Measurements from ENCODE around the gene CBY2. TPM values are rescaled to one million over a fixed set of nuclear protein-coding genes. Genes with fewer than 3 reads are reported as not detected.
A peak's percentile ranks its signal among the peaks of the same experiment; 100 is the strongest.

Gene CBY2
- total and polyA plus RNA-seq, 10 of the 15 experiments (the other 5 are each of a cell fraction or from before 2014, with no cell fraction given): 0.08 to 0.64 (median 0.23) TPM; not detected in 6

- TF ChIP-seq, protein P1, sequence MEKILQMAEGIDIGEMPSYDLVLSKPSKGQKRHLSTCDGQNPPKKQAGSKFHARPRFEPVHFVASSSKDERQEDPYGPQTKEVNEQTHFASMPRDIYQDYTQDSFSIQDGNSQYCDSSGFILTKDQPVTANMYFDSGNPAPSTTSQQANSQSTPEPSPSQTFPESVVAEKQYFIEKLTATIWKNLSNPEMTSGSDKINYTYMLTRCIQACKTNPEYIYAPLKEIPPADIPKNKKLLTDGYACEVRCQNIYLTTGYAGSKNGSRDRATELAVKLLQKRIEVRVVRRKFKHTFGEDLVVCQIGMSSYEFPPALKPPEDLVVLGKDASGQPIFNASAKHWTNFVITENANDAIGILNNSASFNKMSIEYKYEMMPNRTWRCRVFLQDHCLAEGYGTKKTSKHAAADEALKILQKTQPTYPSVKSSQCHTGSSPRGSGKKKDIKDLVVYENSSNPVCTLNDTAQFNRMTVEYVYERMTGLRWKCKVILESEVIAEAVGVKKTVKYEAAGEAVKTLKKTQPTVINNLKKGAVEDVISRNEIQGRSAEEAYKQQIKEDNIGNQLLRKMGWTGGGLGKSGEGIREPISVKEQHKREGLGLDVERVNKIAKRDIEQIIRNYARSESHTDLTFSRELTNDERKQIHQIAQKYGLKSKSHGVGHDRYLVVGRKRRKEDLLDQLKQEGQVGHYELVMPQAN (conservative IDR thresholded peaks at IDR 0.05): no peak
- TF ChIP-seq, protein P2, sequence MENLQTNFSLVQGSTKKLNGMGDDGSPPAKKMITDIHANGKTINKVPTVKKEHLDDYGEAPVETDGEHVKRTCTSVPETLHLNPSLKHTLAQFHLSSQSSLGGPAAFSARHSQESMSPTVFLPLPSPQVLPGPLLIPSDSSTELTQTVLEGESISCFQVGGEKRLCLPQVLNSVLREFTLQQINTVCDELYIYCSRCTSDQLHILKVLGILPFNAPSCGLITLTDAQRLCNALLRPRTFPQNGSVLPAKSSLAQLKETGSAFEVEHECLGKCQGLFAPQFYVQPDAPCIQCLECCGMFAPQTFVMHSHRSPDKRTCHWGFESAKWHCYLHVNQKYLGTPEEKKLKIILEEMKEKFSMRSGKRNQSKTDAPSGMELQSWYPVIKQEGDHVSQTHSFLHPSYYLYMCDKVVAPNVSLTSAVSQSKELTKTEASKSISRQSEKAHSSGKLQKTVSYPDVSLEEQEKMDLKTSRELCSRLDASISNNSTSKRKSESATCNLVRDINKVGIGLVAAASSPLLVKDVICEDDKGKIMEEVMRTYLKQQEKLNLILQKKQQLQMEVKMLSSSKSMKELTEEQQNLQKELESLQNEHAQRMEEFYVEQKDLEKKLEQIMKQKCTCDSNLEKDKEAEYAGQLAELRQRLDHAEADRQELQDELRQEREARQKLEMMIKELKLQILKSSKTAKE (IDR thresholded peaks at IDR 0.05; ENCODE audit: low read depth, poor library complexity, severe bottlenecking): peak; percentile 20
- TF ChIP-seq JUNB (IDR thresholded peaks at IDR 0.05) (peak; percentile 20; the same call in 1 of the 2 replicates), WRNIP1 (IDR thresholded peaks at IDR 0.05; ENCODE audit: borderline replicate concordance, low read depth, low read length) (no peak; the same call in 1 of the 2 replicates), RUNX3 (IDR thresholded peaks at IDR 0.05; ENCODE audit: low read length) (peak; percentile 41), TAF1 (IDR thresholded peaks at IDR 0.05; ENCODE audit: borderline replicate concordance, low read depth, low read length) (peak; percentile 89), PML (IDR thresholded peaks at IDR 0.05; ENCODE audit: low read length) (no peak), CHD1 (IDR thresholded peaks at IDR 0.05; ENCODE audit: low read depth, low read length) (no peak; the same call in none of the 2 replicates), CREB1 (IDR thresholded peaks at IDR 0.05; ENCODE audit: low read depth) (peak; percentile 86), NFIC (IDR thresholded peaks at IDR 0.05; ENCODE audit: low read depth, low read length) (peak; percentile 50; the same call in 1 of the 2 replicates), EP300 (IDR thresholded peaks at IDR 0.05; ENCODE audit: borderline replicate concordance in 1 of 2, control insufficient read depth in 1 of 2, low read depth in 2 of 2, low read length in 2 of 2) (no peak; a peak in 1 of 4 replicates), SPI1 (IDR thresholded peaks at IDR 0.05; ENCODE audit: borderline replicate concordance, insufficient read depth, low read depth, low read length) (no peak), HDAC2 (IDR thresholded peaks at IDR 0.05) (0 out of 2 replicates have a peak, but pooled peaks have one; percentile 40), BACH1 (IDR thresholded peaks at IDR 0.05; ENCODE audit: borderline replicate concordance) (peak; percentile 22; the same call in 1 of the 2 replicates)
- TF ChIP-seq, protein P3, sequence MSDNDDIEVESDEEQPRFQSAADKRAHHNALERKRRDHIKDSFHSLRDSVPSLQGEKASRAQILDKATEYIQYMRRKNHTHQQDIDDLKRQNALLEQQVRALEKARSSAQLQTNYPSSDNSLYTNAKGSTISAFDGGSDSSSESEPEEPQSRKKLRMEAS (IDR thresholded peaks at IDR 0.05; ENCODE audit: low read depth, low read length): no peak
- TF ChIP-seq, protein P4, sequence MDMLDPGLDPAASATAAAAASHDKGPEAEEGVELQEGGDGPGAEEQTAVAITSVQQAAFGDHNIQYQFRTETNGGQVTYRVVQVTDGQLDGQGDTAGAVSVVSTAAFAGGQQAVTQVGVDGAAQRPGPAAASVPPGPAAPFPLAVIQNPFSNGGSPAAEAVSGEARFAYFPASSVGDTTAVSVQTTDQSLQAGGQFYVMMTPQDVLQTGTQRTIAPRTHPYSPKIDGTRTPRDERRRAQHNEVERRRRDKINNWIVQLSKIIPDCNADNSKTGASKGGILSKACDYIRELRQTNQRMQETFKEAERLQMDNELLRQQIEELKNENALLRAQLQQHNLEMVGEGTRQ (IDR thresholded peaks at IDR 0.05; ENCODE audit: borderline replicate concordance, low read depth, low read length): no peak
- TF ChIP-seq, protein P5, sequence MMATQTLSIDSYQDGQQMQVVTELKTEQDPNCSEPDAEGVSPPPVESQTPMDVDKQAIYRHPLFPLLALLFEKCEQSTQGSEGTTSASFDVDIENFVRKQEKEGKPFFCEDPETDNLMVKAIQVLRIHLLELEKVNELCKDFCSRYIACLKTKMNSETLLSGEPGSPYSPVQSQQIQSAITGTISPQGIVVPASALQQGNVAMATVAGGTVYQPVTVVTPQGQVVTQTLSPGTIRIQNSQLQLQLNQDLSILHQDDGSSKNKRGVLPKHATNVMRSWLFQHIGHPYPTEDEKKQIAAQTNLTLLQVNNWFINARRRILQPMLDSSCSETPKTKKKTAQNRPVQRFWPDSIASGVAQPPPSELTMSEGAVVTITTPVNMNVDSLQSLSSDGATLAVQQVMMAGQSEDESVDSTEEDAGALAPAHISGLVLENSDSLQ (IDR thresholded peaks at IDR 0.05): peak; percentile 19; the same call in 1 of the 2 replicates
- TF ChIP-seq, protein P6, sequence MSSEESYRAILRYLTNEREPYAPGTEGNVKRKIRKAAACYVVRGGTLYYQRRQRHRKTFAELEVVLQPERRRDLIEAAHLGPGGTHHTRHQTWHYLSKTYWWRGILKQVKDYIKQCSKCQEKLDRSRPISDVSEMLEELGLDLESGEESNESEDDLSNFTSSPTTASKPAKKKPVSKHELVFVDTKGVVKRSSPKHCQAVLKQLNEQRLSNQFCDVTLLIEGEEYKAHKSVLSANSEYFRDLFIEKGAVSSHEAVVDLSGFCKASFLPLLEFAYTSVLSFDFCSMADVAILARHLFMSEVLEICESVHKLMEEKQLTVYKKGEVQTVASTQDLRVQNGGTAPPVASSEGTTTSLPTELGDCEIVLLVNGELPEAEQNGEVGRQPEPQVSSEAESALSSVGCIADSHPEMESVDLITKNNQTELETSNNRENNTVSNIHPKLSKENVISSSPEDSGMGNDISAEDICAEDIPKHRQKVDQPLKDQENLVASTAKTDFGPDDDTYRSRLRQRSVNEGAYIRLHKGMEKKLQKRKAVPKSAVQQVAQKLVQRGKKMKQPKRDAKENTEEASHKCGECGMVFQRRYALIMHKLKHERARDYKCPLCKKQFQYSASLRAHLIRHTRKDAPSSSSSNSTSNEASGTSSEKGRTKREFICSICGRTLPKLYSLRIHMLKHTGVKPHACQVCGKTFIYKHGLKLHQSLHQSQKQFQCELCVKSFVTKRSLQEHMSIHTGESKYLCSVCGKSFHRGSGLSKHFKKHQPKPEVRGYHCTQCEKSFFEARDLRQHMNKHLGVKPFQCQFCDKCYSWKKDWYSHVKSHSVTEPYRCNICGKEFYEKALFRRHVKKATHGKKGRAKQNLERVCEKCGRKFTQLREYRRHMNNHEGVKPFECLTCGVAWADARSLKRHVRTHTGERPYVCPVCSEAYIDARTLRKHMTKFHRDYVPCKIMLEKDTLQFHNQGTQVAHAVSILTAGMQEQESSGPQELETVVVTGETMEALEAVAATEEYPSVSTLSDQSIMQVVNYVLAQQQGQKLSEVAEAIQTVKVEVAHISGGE (CRISPR knock-in tag; IDR thresholded peaks at IDR 0.05): no peak
Measured at GRCh38 chr13:45700971-45701900, 884 bp upstream of the CBY2 start (continued).

Data from GM12878 (cell line).